HG03442 (cell line): ENCODE results near the gene ECEL1.

Experiments
- ATAC-seq: cut with Tn5 transposase; IDR thresholded peaks from one replicate; pipeline ENCODE4 v1.9.1; 2021; ENCODE audit warnings: mild to moderate bottlenecking, moderate library complexity; ENCODE audit not compliant: unreplicated experiment

Gene ECEL1

GRCh38 chr2:232502511-232502910 lies 14.9 kb upstream of the ECEL1 start:
- ATAC-seq = no peak

GRCh38 chr2:232501794-232502390 lies 14.3 kb upstream of the ECEL1 start:
- no peak for ATAC-seq

GRCh38 chr2:232501331-232501771 lies 13.7 kb upstream of the ECEL1 start:
- ATAC-seq = no peak

- no peak for ATAC-seq
Observed at GRCh38 chr2:232498452-232498851, 10.8 kb upstream of the ECEL1 start.

- no peak for ATAC-seq
Observed at GRCh38 chr2:232497348-232497747, 9.7 kb upstream of the ECEL1 start.

- ATAC-seq = no peak
Observed at GRCh38 chr2:232496501-232497270, 9.1 kb upstream of the ECEL1 start.

- ATAC-seq = no peak
Observed at GRCh38 chr2:232495292-232495691, 7.7 kb upstream of the ECEL1 start.

GRCh38 chr2:232494542-232494941 lies 6.9 kb upstream of the ECEL1 start:
- no peak for ATAC-seq

- no peak for ATAC-seq
Observed at GRCh38 chr2:232493701-232494474, 6.3 kb upstream of the ECEL1 start.

- no peak for ATAC-seq
Observed at GRCh38 chr2:232492963-232493700, 5.5 kb upstream of the ECEL1 start.

- ATAC-seq = no peak
Observed at GRCh38 chr2:232492236-232492848, 4.7 kb upstream of the ECEL1 start.

GRCh38 chr2:232491139-232491780 lies 3.6 kb upstream of the ECEL1 start:
- no peak for ATAC-seq

GRCh38 chr2:232490221-232491138 lies 2.8 kb upstream of the ECEL1 start:
- no peak for ATAC-seq

GRCh38 chr2:232489516-232490220 lies 2.0 kb upstream of the ECEL1 start:
- ATAC-seq = no peak

- ATAC-seq = no peak
Observed at GRCh38 chr2:232488721-232489300, 1.2 kb upstream of the ECEL1 start.

- no peak for ATAC-seq
Observed at GRCh38 chr2:232488097-232488711, 570 bp upstream of the ECEL1 start.

- ATAC-seq = no peak
Observed at GRCh38 chr2:232486558-232487384, 863 bp downstream of the ECEL1 start.
